Stomach smooth muscle (tissue), 2 donors: Measurements from ENCODE around the gene RGS19.

Experiments used
- H3K27ac ChIP-seq: one replicate; pipeline ENCODE4 v1.7.0; 2013; ENCODE audit warnings: mild to moderate bottlenecking, low read length, inconsistent platforms
- H3K27me3 ChIP-seq, 2 donors: one replicate each; pipeline ENCODE4 v1.7.0; 2013; ENCODE audit warnings: low read length in 2 of 2; ENCODE audit not compliant: insufficient read depth in 2 of 2, control insufficient read depth in 1 of 2
- H3K36me3 ChIP-seq, 2 donors: one replicate each; pipeline ENCODE4 v1.7.0; 2013; ENCODE audit warnings: low read length in 2 of 2; ENCODE audit not compliant: control insufficient read depth in 2 of 2, insufficient read depth in 2 of 2
- H3K4me1 ChIP-seq: one replicate; pipeline ENCODE4 v1.7.0; 2013; ENCODE audit warnings: low read length; ENCODE audit not compliant: control insufficient read depth, insufficient read depth
- H3K4me3 ChIP-seq, 2 donors: one replicate each; pipeline ENCODE4 v1.7.0; 2013; ENCODE audit warnings: low read length in 2 of 2
- H3K9ac ChIP-seq, 2 donors: one replicate each; pipeline ENCODE4 v1.7.0; 2013; ENCODE audit warnings: low read length in 2 of 2, mild to moderate bottlenecking in 1 of 2
- H3K9me3 ChIP-seq, 2 donors: one replicate each; pipeline ENCODE4 v1.7.0; 2013; ENCODE audit warnings: low read length in 2 of 2; ENCODE audit not compliant: control insufficient read depth in 2 of 2
- donor health status: healthy.
- donor health status: Pancreatic carcinoma.

Gene RGS19

GRCh38 chr20:64074184-64074789 lies 5.0 kb downstream of the RGS19 start:
- Histone ChIP-seq H3K4me1 (peaks cover 15% of the 10 kb centered on the region), H3K9ac (no peak overlapping the region), H3K9me3 (no peaks in the 10 kb centered on the region), H3K4me3 (no peak overlapping the region), H3K27me3 (no peaks in the 10 kb centered on the region), H3K27ac (no peak overlapping the region), H3K36me3 (peaks cover 0 to 2% of the 10 kb centered on the region in 2 donors)

- Histone ChIP-seq H3K9me3 (no peaks in the 10 kb centered on the region), H3K4me3 (no peak overlapping the region), H3K9ac (no peak overlapping the region), H3K36me3 (peaks cover 0 to 2% of the 10 kb centered on the region in 2 donors), H3K27me3 (no peaks in the 10 kb centered on the region), H3K27ac (no peak overlapping the region), H3K4me1 (peaks cover 9% of the 10 kb centered on the region)
These were observed 5.7 kb downstream of the RGS19 start for GRCh38 chr20:64073476-64074183.

- H3K4me3 ChIP-seq = no peak overlapping the region
- H3K9me3 ChIP-seq = no peaks in the 10 kb centered on the region
- H3K36me3 ChIP-seq = peaks cover 0 to 2% of the 10 kb centered on the region in 2 donors
- H3K27ac ChIP-seq = no peak overlapping the region
- H3K9ac ChIP-seq = no peak overlapping the region
- no peaks in the 10 kb centered on the region for H3K27me3 ChIP-seq
- peaks cover 3% of the 10 kb centered on the region for H3K4me1 ChIP-seq
These were observed 6.7 kb downstream of the RGS19 start for GRCh38 chr20:64072498-64073063.

GRCh38 chr20:64071341-64072332 lies 7.7 kb downstream of the RGS19 start:
- no peaks in the 10 kb centered on the region for H3K27me3 ChIP-seq
- H3K36me3 ChIP-seq = peaks cover 0 to 2% of the 10 kb centered on the region in 2 donors
- H3K27ac ChIP-seq = no peak overlapping the region
- no peaks in the 10 kb centered on the region for H3K9me3 ChIP-seq
- no peak overlapping the region for H3K4me3 ChIP-seq
- H3K9ac ChIP-seq = no peak overlapping the region
- no peaks in the 10 kb centered on the region for H3K4me1 ChIP-seq

GRCh38 chr20:64070244-64070993 lies 8.9 kb downstream of the RGS19 start:
- peaks cover 0 to 2% of the 10 kb centered on the region in 2 donors for H3K36me3 ChIP-seq
- H3K9ac ChIP-seq = no peak overlapping the region
- peaks cover 2% of the 10 kb centered on the region for H3K4me1 ChIP-seq
- H3K27me3 ChIP-seq = no peaks in the 10 kb centered on the region
- no peaks in the 10 kb centered on the region for H3K9me3 ChIP-seq
- H3K4me3 ChIP-seq = no peak overlapping the region
- no peak overlapping the region for H3K27ac ChIP-seq

GRCh38 chr20:64069614-64070243 lies 9.6 kb downstream of the RGS19 start:
- Histone ChIP-seq H3K4me1 (peaks cover 7% of the 10 kb centered on the region), H3K9ac (no peak overlapping the region), H3K9me3 (no peaks in the 10 kb centered on the region), H3K4me3 (no peak overlapping the region), H3K27me3 (no peaks in the 10 kb centered on the region), H3K27ac (no peak overlapping the region), H3K36me3 (peaks cover 0 to 2% of the 10 kb centered on the region in 2 donors)

- no peak overlapping the region for H3K27ac ChIP-seq
- H3K4me1 ChIP-seq = peaks cover 11% of the 10 kb centered on the region
These were observed 10.1 kb downstream of the RGS19 start for GRCh38 chr20:64069209-64069613.

GRCh38 chr20:64068386-64069208 lies 10.7 kb downstream of the RGS19 start:
- Histone ChIP-seq H3K4me1 (peaks cover 17% of the 10 kb centered on the region), H3K4me3 (no peak overlapping the region), H3K27me3 (no peaks in the 10 kb centered on the region), H3K9ac (no peak overlapping the region), H3K27ac (no peak overlapping the region), H3K9me3 (no peaks in the 10 kb centered on the region), H3K36me3 (peaks cover 0 to 2% of the 10 kb centered on the region in 2 donors)

More at GRCh38 chr20:64069209-64069613, 10.1 kb downstream of the RGS19 start:
- Histone ChIP-seq H3K9ac (no peak overlapping the region), H3K27me3 (no peaks in the 10 kb centered on the region), H3K9me3 (no peaks in the 10 kb centered on the region), H3K4me3 (no peak overlapping the region), H3K36me3 (peaks cover 0 to 2% of the 10 kb centered on the region in 2 donors)

GRCh38 chr20:64067733-64068307 lies 11.5 kb downstream of the RGS19 start:
- Histone ChIP-seq H3K27me3 (no peaks in the 10 kb centered on the region), H3K4me1 (peaks cover 19% of the 10 kb centered on the region), H3K4me3 (no peak overlapping the region), H3K9me3 (no peaks in the 10 kb centered on the region), H3K27ac (no peak overlapping the region), H3K9ac (no peak overlapping the region), H3K36me3 (peaks cover 0 to 2% of the 10 kb centered on the region in 2 donors)
